HL-60 (cell line): ENCODE data around the gene TMEM117.

Source experiments
- DNase-seq, 2 experiments: peaks; one replicate each; pipeline ENCODE4 v3.0.0-alpha.2; 2010 to 2020; ENCODE audit warnings: low read depth in 1 of 2, low spot score in 1 of 2
- H3K27ac ChIP-seq: fragments of 250-450 bp; sonication (Bioruptor Pico); replicated peaks from 2 replicates; pipeline ENCODE4 v1.5.1; 2020; ENCODE audit warnings: mild to moderate bottlenecking, moderate library complexity
- H3K27me3 ChIP-seq: fragments of 250-450 bp; sonication (Bioruptor Pico); 2 replicates; pipeline ENCODE4 v1.5.1; 2021; ENCODE audit warnings: mild to moderate bottlenecking, moderate library complexity; ENCODE audit not compliant: insufficient read depth, poor library complexity, severe bottlenecking
- H3K4me3 ChIP-seq: replicated peaks from 2 replicates; pipeline ENCODE4 v1.5.1; 2011; ENCODE audit warnings: mild to moderate bottlenecking, control low read depth, low read length; ENCODE audit not compliant: insufficient read depth
- GABPA ChIP-seq: IDR thresholded peaks from 2 replicates; pipeline ENCODE4 v1.6.1; 2012; ENCODE audit warnings: low read depth
- POLR2AphosphoS5 ChIP-seq: IDR thresholded peaks from 2 replicates; pipeline ENCODE4 v1.6.1; 2012; ENCODE audit warnings: low read depth
- SPI1 ChIP-seq: IDR thresholded peaks from 2 replicates; pipeline ENCODE4 v1.6.1; 2012; ENCODE audit warnings: low read depth, mild to moderate bottlenecking, borderline replicate concordance
- TF ChIP-seq, protein P1 (sequence below): IDR thresholded peaks from one replicate; pipeline ENCODE4 v1.5.1; 2011; ENCODE audit warnings: low read length, control low read depth, inconsistent platforms; ENCODE audit not compliant: insufficient read depth
- TF ChIP-seq, protein P2 (sequence below): IDR thresholded peaks from 2 replicates; pipeline ENCODE4 v1.6.1; 2012; ENCODE audit warnings: low read depth; ENCODE audit not compliant: insufficient replicate concordance

Gene TMEM117

DNA sequence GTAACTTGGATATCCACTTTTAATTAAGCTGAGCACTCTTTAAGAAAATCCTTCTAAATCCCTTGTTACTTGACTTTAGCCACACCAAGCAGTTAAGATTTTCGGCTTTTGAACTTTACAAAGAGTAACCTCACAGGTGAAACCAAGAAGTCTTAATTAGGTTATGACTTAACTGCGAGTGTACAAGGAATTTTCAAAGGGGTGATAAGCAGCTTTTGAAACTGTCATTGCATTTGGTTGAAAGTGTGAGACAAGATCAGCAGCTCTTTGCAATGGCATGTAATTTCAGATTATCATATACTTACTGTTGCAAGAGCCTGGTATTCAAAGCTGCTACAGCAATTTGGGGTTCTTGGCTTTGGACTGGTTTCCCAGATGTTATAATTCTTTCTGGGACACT lies 137.5 kb downstream of the TMEM117 start:
- no peak for TF ChIP-seq GABPA
- no peak for TF ChIP-seq POLR2AphosphoS5
- TF ChIP-seq, protein P1, sequence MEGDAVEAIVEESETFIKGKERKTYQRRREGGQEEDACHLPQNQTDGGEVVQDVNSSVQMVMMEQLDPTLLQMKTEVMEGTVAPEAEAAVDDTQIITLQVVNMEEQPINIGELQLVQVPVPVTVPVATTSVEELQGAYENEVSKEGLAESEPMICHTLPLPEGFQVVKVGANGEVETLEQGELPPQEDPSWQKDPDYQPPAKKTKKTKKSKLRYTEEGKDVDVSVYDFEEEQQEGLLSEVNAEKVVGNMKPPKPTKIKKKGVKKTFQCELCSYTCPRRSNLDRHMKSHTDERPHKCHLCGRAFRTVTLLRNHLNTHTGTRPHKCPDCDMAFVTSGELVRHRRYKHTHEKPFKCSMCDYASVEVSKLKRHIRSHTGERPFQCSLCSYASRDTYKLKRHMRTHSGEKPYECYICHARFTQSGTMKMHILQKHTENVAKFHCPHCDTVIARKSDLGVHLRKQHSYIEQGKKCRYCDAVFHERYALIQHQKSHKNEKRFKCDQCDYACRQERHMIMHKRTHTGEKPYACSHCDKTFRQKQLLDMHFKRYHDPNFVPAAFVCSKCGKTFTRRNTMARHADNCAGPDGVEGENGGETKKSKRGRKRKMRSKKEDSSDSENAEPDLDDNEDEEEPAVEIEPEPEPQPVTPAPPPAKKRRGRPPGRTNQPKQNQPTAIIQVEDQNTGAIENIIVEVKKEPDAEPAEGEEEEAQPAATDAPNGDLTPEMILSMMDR = no peak
- TF ChIP-seq, protein P2, sequence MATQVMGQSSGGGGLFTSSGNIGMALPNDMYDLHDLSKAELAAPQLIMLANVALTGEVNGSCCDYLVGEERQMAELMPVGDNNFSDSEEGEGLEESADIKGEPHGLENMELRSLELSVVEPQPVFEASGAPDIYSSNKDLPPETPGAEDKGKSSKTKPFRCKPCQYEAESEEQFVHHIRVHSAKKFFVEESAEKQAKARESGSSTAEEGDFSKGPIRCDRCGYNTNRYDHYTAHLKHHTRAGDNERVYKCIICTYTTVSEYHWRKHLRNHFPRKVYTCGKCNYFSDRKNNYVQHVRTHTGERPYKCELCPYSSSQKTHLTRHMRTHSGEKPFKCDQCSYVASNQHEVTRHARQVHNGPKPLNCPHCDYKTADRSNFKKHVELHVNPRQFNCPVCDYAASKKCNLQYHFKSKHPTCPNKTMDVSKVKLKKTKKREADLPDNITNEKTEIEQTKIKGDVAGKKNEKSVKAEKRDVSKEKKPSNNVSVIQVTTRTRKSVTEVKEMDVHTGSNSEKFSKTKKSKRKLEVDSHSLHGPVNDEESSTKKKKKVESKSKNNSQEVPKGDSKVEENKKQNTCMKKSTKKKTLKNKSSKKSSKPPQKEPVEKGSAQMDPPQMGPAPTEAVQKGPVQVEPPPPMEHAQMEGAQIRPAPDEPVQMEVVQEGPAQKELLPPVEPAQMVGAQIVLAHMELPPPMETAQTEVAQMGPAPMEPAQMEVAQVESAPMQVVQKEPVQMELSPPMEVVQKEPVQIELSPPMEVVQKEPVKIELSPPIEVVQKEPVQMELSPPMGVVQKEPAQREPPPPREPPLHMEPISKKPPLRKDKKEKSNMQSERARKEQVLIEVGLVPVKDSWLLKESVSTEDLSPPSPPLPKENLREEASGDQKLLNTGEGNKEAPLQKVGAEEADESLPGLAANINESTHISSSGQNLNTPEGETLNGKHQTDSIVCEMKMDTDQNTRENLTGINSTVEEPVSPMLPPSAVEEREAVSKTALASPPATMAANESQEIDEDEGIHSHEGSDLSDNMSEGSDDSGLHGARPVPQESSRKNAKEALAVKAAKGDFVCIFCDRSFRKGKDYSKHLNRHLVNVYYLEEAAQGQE = no peak
- no peak for TF ChIP-seq SPI1
- no peak overlapping the region for H3K27ac ChIP-seq

DNA sequence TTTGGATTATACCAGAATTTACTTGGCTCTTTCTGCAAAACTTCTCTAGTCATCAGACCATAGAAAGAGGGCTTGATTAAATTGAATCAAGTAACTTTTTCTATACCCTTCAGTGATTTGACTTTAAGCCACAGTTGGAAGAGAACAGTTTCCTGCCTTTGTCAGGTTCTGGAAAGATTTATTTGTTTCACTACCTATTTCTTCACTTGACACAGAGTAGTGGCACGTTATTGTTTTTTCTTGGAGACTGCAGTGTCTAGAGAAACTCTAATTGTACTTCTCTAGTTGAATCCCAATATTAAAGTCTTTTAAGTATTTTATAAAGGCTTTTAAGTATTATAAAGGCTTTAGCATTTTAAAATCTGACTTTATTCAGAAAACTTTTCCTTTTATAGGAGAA lies 138.1 kb downstream of the TMEM117 start:
- no peak for DNase-seq
- Histone ChIP-seq H3K27me3 (no peaks in the 10 kb centered on the region), H3K27ac (no peak overlapping the region), H3K4me3 (no peak overlapping the region)
- TF ChIP-seq, protein P1 = no peak
- TF ChIP-seq, protein P2 = no peak
- TF ChIP-seq SPI1 (no peak), POLR2AphosphoS5 (no peak), GABPA (no peak)

More for the DNA sequence above, 137.5 kb downstream of the TMEM117 start:
- no peak overlapping the region for H3K4me3 ChIP-seq
- H3K27me3 ChIP-seq = no peaks in the 10 kb centered on the region
- DNase-seq = no peak

DNA sequence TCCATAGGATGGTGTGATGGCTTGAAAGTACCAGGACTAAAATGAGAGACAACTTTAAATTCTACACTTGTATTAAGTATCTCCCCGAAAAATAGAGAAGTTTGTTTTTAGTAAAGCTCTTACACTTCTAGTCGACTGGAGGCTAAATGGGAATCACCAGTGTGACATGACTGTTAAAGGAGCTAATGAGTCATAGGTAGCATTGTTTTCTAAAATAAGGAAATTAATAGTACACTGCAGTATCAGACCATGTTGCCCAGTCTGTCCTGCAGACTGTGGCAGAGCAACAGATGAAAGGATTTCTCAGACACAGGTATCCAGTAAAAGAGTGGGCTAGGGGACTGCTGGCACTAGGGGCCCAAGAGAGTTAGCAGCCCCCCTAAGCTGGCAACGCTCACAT lies 140.1 kb downstream of the TMEM117 start:
- Histone ChIP-seq H3K27me3 (no peaks in the 10 kb centered on the region), H3K4me3 (no peak overlapping the region), H3K27ac (no peak overlapping the region)
- TF ChIP-seq POLR2AphosphoS5 (no peak), GABPA (no peak), SPI1 (no peak)
- TF ChIP-seq, protein P2 = no peak
- TF ChIP-seq, protein P1 = no peak
- no peak for DNase-seq
